HFFc6 (cell line): ENCODE measurements around the gene IL10RB. TPM values are rescaled to one million over a fixed set of nuclear protein-coding genes. Genes with fewer than 3 reads are reported as not detected.

Experiments used
- DNase-seq: peaks from one replicate; pipeline ENCODE4 v3.0.0-alpha.2; 2018
- H3K27ac Mint-ChIP-seq: 2 replicates; pipeline ENCODE4 v1.8.0; 2020; ENCODE audit warnings: mild to moderate bottlenecking, mixed read lengths
- H3K27me3 Mint-ChIP-seq: 2 replicates; pipeline ENCODE4 v1.8.0; 2021; ENCODE audit warnings: mild to moderate bottlenecking, moderate library complexity, mixed read lengths; ENCODE audit not compliant: insufficient read depth
- H3K36me3 Mint-ChIP-seq: 2 replicates; pipeline ENCODE4 v1.8.0; 2021; ENCODE audit warnings: low read depth, mixed read lengths
- H3K4me1 Mint-ChIP-seq: 2 replicates; pipeline ENCODE4 v1.8.0; 2020; ENCODE audit warnings: low read depth, mixed read lengths
- H3K4me3 Mint-ChIP-seq: 2 replicates; pipeline ENCODE4 v1.8.0; 2020; ENCODE audit warnings: mild to moderate bottlenecking, moderate library complexity, mixed read lengths
- H3K9me3 Mint-ChIP-seq: 2 replicates; pipeline ENCODE4 v1.8.0; 2020; ENCODE audit warnings: mild to moderate bottlenecking, mixed read lengths
- CTCF ChIP-seq: fragments of 200-600 bp; sonication (generic); IDR thresholded peaks from 2 replicates; pipeline ENCODE4 v1.5.0; 2021; ENCODE audit warnings: antibody characterized with exemption, mild to moderate bottlenecking
- total RNA-seq, 6 experiments: library from RNA; stranded (reverse); fragmentation: NEBNext Ultra II Directional; extraction: Animal tissue kit (Norgen Biotek cat#: 25700); gene quantifications; 2 replicates in 1 of 6; 3 replicates in 5 of 6; pipeline ENCODE4 v1.2.3, GENCODE V29; 2021

The IL10RB gene
- total RNA-seq, 6 experiments from 2014 or later = 25.5 to 35.3 (median 29.5) TPM

DNA sequence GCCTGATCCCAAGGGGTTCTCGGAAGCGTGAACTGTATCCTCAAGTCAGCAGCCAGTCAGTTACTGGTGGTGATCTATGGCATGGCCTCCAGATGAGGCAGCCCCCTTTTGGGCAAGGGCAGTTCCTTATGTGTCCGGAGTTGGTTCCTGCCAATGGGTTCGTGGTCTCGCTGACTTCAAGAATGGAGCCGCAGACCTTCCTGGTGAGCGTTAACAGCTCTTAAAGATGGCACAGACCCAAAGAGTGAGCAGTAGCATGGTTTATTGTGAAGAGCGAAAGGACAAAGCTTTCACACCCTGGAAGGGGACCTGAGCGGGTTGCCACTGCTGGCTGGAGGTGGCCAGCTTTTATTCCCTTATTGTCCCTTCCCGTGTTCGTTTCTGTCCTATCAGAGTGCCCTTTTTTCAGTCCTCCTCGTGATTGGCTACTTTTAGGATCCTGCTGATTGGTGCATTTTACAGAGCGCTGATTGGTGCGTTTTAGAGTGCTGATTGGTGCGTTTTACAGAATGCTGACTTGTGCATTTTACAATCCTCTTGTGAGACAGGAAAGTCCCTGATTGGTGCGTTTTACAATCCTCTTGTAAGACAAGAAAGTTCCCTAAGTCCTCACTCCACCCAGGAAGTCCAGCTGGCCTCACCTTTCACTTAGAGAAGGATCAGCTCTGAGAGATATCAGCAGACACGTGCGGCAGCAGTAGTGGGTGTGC, 8.9 kb upstream of the IL10RB start:
- Mint-ChIP-seq H3K27ac (no peak overlapping the region), H3K4me1 (peaks cover 17% of the 10 kb centered on the region), H3K27me3 (peaks cover 2% of the 10 kb centered on the region), H3K36me3 (peaks cover 14% of the 10 kb centered on the region), H3K4me3 (no peak overlapping the region), H3K9me3 (no peaks in the 10 kb centered on the region)
- no peak for TF ChIP-seq CTCF
- DNase-seq = no peak

- H3K27me3 Mint-ChIP-seq = peaks cover 2% of the 10 kb centered on the region
- H3K9me3 Mint-ChIP-seq = no peaks in the 10 kb centered on the region
- no peak for TF ChIP-seq CTCF
- H3K4me3 Mint-ChIP-seq = no peak overlapping the region
- DNase-seq = no peak
- H3K27ac Mint-ChIP-seq = no peak overlapping the region
- H3K4me1 Mint-ChIP-seq = peaks cover 17% of the 10 kb centered on the region
- H3K36me3 Mint-ChIP-seq = peaks cover 14% of the 10 kb centered on the region
Measured at GRCh38 chr21:33258475-33258874, 7.7 kb upstream of the IL10RB start.

DNA sequence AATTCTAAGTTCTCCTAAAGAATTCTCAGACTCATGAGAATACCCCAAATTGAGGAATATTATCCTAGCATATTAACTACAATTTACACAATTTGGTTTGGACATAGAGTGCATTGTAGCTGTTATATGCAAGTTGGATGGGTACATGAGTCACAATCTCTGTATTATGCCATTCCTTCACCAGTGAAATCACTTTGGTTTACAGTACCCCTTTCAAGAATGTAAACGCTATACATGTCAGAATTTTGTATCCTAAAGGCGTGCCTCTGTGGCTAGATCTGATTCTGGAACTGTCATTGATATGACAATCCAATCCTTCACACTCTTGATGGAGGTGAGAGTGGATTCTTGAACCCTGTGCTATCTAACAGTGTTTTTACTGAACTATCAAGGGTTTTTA, 6.7 kb upstream of the IL10RB start:
- H3K4me1 Mint-ChIP-seq = peaks cover 17% of the 10 kb centered on the region
- no peaks in the 10 kb centered on the region for H3K9me3 Mint-ChIP-seq
- peaks cover 14% of the 10 kb centered on the region for H3K36me3 Mint-ChIP-seq
- no peak for TF ChIP-seq CTCF
- no peak overlapping the region for H3K27ac Mint-ChIP-seq
- no peak for DNase-seq
- no peak overlapping the region for H3K4me3 Mint-ChIP-seq
- H3K27me3 Mint-ChIP-seq = peaks cover 2% of the 10 kb centered on the region

GRCh38 chr21:33259995-33260394, 6.2 kb upstream of the IL10RB start:
- Mint-ChIP-seq H3K4me3 (no peak overlapping the region), H3K36me3 (peaks cover 14% of the 10 kb centered on the region), H3K27me3 (peaks cover 2% of the 10 kb centered on the region), H3K9me3 (no peaks in the 10 kb centered on the region), H3K4me1 (peaks cover 17% of the 10 kb centered on the region), H3K27ac (no peak overlapping the region)
- no peak for TF ChIP-seq CTCF
- DNase-seq = no peak

DNA sequence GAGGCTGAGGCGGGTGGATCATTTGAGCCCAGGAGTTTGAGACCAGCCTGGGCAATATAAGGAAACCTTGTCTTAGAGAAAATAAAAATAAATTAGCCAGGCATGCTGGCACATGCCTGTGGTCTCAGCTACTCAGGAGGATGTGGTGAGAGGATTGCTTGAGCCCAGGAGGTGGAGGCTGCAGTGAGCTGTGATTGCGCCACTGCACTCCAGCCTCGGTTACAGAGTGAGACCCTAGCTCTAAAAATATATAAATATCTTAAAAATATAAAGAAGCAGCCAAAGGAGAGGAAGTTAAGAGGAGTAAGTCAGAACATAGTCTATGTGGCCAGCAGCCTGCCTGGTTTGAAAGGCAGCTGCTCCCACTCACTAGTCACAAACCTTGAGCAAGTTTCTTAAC, 4.5 kb upstream of the IL10RB start:
- Mint-ChIP-seq H3K27ac (no peak overlapping the region), H3K4me1 (peaks cover 27% of the 10 kb centered on the region), H3K27me3 (peaks cover 5% of the 10 kb centered on the region), H3K4me3 (no peak overlapping the region), H3K36me3 (peaks cover 12% of the 10 kb centered on the region), H3K9me3 (no peaks in the 10 kb centered on the region)
- TF ChIP-seq CTCF = no peak
- peak; percentile 38 for DNase-seq
